ENCODE measurements around the gene P2RX2.

Gene P2RX2

DNA sequence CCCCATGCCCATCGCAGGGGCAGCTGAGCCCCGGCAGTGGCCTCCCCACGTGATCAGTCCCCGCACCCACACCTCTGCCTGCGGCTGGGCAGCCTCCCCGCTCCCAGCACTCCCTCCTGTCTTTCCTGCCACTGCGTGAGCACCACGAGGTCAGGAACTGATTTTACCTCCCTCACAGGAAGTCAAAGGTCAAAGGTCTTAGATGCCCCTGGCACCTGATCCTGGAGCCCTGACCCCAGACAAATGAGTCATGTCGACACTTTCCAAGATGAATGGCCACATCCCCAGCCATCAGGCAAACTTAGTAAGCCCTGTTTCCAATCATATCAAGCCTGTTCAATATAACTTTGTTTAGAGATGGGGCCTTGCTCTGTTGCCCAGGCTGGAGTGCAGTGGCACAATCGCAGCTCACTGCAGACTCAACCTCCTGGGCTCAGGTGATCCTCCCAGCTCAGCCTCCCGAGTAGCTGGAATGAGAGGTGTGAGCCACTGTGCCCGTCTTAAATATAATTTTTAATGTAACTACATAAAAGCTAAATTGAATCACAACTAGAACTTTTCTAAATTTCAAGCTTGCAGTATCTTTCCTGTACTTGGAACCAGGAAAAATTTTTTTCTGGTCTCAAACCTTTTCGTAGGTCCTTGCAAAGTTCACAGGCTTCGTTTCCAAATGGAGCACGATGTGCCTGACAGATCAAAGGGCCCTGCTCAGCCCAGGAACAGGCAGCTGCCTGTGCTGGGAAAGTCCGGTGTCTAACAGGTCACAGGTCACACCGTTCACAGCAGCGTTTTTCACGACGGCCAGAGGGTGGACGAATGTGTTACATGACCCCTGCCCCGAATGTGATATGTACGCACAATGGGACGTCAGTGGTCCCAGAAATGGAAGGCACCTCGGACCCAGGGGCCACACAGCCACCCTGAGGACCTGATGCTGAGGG is 10.1 kb upstream of the P2RX2 start:
- Histone ChIP-seq H3K4me3 (ENCODE audit: insufficient read depth, low read depth, low read length) (no peak overlapping the region), H3K9me3 (ENCODE audit: control insufficient read depth, low read length) (no peaks in the 10 kb centered on the region), H3K27ac (ENCODE audit: insufficient read depth, low read depth, low read length, poor library complexity, severe bottlenecking) (no peak overlapping the region), H3K36me3 (ENCODE audit: control insufficient read depth, insufficient read depth, low read length) (no peaks in the 10 kb centered on the region), H3K4me1 (ENCODE audit: control insufficient read depth, insufficient read depth, low read length) (peaks cover 17% of the 10 kb centered on the region), H3K27me3 (ENCODE audit: control insufficient read depth, insufficient read depth, low read length, poor library complexity, severe bottlenecking) (peaks cover 97% of the 10 kb centered on the region)
- 71 to 74% methylated on average over 25 of the region's 25 CpGs for WGBS, 2 experiments

DNA sequence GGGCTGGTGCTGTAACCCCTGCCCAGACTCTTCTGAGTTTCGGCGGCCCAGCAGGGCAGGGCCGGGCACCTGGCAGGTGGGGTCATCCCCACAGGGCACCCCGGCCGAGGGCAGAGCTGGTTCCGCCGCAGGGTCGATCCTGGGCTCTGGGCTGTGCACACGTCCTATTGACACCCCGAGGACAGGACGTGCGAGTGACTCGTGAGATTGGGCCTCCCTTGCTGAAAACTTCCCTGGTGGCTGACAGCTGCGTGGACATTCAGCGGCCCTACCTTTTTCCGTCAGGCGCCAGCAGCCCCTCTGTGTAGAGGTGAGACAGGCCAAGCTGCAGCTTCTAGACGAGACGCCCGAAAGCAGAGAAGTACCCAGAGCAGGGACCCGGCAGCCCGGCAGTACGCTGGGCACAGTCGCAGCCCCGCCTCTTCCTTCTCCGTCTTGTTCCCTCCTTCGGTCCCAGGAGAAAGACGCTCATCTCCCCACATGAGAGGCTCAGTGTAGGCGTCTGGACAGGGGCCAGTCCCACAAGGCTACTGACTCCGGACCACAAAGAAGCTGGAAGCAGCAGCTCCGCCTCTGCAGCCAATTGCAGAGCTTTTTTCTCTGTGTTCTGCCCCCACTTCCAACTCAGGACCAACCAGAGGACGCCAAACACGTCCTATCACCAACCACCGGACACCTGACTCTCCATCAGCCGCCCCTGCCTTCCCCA is 8.4 kb upstream of the P2RX2 start, which contains the start of gene LRCOL1:
Gene LRCOL1, minus strand, starts transcription at position 532 of the 709 bp plus-strand sequence. CDS start 4,331 bp downstream, outside the sequence.
- H3K9me3 ChIP-seq (ENCODE audit: control insufficient read depth, low read length), result no peaks in the 10 kb centered on the region
- no peak within 1 kb of the TSS for H3K4me3 ChIP-seq (ENCODE audit: insufficient read depth, low read depth, low read length)
- 71 to 72% methylated on average over 35 of the region's 35 CpGs for WGBS, 2 experiments

DNA sequence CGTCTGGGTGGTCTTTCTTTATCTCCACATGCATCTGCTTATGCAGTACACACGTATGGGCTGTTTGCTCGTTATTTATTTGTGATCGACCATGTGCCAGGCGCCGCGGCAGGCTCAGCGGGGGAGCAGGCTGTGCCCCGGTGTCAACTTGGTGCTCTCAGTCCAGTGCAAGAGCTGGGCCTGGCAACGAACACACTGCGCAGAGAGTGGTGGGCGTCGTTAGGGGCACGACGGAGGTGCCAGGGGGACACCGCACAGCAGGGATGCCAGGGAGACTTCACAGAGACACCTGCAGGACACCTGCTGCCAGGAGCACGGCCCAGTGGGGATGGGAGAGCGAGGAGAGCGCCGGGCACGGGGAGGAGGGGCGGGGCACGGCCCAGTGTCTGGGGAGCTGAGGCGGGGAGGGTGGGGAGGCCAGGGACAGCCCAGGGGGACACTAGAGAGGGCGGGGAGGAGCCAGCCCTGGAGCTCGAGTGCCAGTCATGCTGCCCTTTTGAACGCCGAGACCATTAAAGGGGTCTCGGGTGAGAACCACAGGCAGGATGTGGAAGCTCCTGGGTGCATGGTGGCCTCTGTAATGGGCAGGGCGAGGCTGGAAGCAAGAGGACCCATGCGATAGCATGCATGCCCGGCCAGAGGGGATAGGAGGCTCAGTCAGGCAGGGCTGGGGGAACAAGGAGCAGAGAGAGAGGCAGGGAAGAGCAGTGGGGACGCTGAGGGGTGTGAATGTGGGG is 7.5 kb upstream of the P2RX2 start:
- Histone ChIP-seq H3K36me3 (ENCODE audit: control insufficient read depth, insufficient read depth, low read length) (no peaks in the 10 kb centered on the region), H3K27ac (ENCODE audit: insufficient read depth, low read depth, low read length, poor library complexity, severe bottlenecking) (no peak overlapping the region), H3K9me3 (ENCODE audit: control insufficient read depth, low read length) (peaks cover 2% of the 10 kb centered on the region), H3K4me1 (ENCODE audit: control insufficient read depth, insufficient read depth, low read length) (peaks cover 12% of the 10 kb centered on the region), H3K4me3 (ENCODE audit: insufficient read depth, low read depth, low read length) (no peak overlapping the region), H3K27me3 (ENCODE audit: control insufficient read depth, insufficient read depth, low read length, poor library complexity, severe bottlenecking) (peaks cover 99% of the 10 kb centered on the region)
- WGBS, 2 experiments, result 87 to 88% methylated on average over 33 of the region's 33 CpGs

More for the DNA sequence above, 8.4 kb upstream of the P2RX2 start, which contains the start of gene LRCOL1:
- no peaks in the 10 kb centered on the region for H3K36me3 ChIP-seq (ENCODE audit: control insufficient read depth, insufficient read depth, low read length)
- peaks cover 98% of the 10 kb centered on the region for H3K27me3 ChIP-seq (ENCODE audit: control insufficient read depth, insufficient read depth, low read length, poor library complexity, severe bottlenecking)
- H3K4me1 ChIP-seq (ENCODE audit: control insufficient read depth, insufficient read depth, low read length), result peaks cover 12% of the 10 kb centered on the region
- H3K27ac ChIP-seq (ENCODE audit: insufficient read depth, low read depth, low read length, poor library complexity, severe bottlenecking), result no peak within 1 kb of the TSS

DNA sequence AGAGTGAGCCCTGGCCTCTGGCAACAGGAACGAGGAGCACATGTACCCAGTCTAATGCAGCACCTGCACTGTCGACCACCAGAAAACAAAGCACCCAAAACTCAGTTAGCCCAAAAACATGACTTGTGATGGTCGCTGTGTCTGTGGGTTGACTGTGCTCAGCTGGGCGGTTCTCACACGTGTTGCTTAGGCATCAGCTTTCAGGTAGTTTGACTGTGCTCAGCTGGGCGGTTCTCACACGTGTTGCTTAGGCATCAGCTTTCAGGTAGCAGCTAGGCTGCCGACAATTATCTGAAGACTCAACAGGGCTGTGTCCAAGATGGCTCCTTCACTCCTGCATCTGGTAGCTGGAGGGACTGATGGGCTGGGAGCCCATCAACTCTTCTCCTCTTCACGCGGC is 7.0 kb upstream of the P2RX2 start:
- Histone ChIP-seq H3K4me3 (ENCODE audit: insufficient read depth, low read depth, low read length) (no peak overlapping the region), H3K4me1 (ENCODE audit: control insufficient read depth, insufficient read depth, low read length) (peaks cover 12% of the 10 kb centered on the region), H3K36me3 (ENCODE audit: control insufficient read depth, insufficient read depth, low read length) (no peaks in the 10 kb centered on the region), H3K27me3 (ENCODE audit: control insufficient read depth, insufficient read depth, low read length, poor library complexity, severe bottlenecking) (peaks cover 99% of the 10 kb centered on the region), H3K27ac (ENCODE audit: insufficient read depth, low read depth, low read length, poor library complexity, severe bottlenecking) (no peak overlapping the region), H3K9me3 (ENCODE audit: control insufficient read depth, low read length) (peaks cover 3% of the 10 kb centered on the region)
- WGBS, 2 experiments, result 83 to 85% methylated on average over 10 of the region's 10 CpGs

DNA sequence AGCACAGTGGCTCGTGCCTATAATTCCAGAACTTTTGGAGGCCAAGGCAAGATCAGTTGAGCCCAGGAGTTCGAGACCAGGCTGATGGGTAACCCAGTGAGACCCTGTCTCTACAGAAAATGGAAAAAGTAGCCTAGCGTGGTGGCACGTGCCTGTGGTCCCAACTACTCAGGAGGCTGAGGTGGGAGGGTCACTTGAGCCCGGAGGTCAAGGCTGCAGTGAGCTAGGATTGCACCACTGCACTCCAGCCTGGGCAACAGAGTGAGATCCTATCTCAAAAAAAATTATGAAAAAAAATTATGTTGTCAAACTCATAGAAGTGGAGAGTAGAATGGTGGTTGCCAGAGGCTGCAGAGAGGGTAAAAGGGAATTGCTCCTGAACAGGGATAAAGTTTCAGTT is 4.5 kb upstream of the P2RX2 start:
- H3K27ac ChIP-seq (ENCODE audit: insufficient read depth, low read depth, low read length, poor library complexity, severe bottlenecking), result no peak overlapping the region
- peaks cover 100% of the 10 kb centered on the region for H3K27me3 ChIP-seq (ENCODE audit: control insufficient read depth, insufficient read depth, low read length, poor library complexity, severe bottlenecking)
- 79 to 84% methylated on average over 5 of the region's 5 CpGs for WGBS, 2 experiments
- H3K4me1 ChIP-seq (ENCODE audit: control insufficient read depth, insufficient read depth, low read length), result peaks cover 2% of the 10 kb centered on the region
- no peaks in the 10 kb centered on the region for H3K36me3 ChIP-seq (ENCODE audit: control insufficient read depth, insufficient read depth, low read length)
- H3K9me3 ChIP-seq (ENCODE audit: control insufficient read depth, low read length), result peaks cover 3% of the 10 kb centered on the region
- H3K4me3 ChIP-seq (ENCODE audit: insufficient read depth, low read depth, low read length), result no peak overlapping the region

DNA sequence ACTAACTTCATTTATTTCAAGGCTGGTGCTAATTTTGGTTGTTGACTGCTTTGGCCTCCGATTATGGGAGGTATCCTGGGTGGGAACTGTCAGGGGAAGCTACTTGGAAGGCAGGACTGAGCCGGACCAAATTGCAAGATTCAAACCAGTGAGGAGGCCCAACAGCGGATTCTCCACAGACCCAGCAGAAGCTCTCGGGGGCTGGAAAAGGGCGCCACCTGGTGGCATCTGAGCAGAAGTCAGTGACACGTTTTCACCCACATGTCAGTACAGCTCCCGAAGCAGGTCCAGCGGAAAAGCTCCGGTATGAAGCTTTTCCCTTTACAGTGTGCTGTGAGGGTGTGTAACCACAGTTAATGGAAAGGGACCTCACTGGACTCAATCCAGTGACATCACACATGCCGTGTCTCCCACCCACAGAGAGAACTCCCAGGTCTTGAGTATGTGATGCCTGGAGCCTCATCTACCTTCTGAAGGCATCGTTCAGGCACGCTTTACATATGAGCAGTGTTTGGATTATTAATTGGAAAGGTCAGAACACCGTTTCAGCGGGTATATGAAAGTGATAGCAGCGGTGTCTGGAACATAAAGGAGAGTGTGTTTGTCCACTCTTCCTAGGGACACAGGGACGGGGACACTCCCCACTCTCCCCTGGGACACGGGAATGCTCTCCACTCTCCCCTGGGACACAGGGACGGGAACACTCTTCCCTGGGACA is 3.6 kb upstream of the P2RX2 start:
- Histone ChIP-seq H3K36me3 (ENCODE audit: control insufficient read depth, insufficient read depth, low read length) (no peaks in the 10 kb centered on the region), H3K27me3 (ENCODE audit: control insufficient read depth, insufficient read depth, low read length, poor library complexity, severe bottlenecking) (peaks cover 100% of the 10 kb centered on the region), H3K9me3 (ENCODE audit: control insufficient read depth, low read length) (peaks cover 3% of the 10 kb centered on the region), H3K4me3 (ENCODE audit: insufficient read depth, low read depth, low read length) (no peak overlapping the region), H3K4me1 (ENCODE audit: control insufficient read depth, insufficient read depth, low read length) (no peaks in the 10 kb centered on the region), H3K27ac (ENCODE audit: insufficient read depth, low read depth, low read length, poor library complexity, severe bottlenecking) (no peak overlapping the region)
- 33% methylated on average over 18 of the region's 18 CpGs for WGBS, 2 experiments

DNA sequence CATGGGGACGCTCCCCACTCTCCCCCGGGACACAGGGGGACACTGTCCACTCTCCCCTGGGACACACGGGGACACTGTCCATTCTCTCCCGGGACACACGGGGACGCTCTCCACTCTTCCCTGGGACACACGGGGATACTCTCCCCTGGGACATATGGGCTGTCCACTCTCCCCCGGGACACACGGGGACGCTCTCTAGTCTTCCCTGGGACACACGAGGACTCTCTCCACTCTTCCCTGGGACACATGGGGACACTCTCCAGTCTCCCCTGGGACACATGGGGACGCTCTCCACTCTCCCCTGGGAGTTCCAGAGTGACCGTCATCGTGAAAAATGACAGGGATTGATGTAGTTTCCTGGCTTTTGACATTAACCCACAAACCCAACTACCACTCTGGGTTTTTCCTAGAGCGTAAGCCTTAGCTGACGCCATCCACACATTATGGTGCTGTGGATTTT is 3.0 kb upstream of the P2RX2 start:
- H3K4me1 ChIP-seq (ENCODE audit: control insufficient read depth, insufficient read depth, low read length), result no peaks in the 10 kb centered on the region
- H3K9me3 ChIP-seq (ENCODE audit: control insufficient read depth, low read length), result peaks cover 3% of the 10 kb centered on the region
- H3K36me3 ChIP-seq (ENCODE audit: control insufficient read depth, insufficient read depth, low read length), result no peaks in the 10 kb centered on the region
- peaks cover 100% of the 10 kb centered on the region for H3K27me3 ChIP-seq (ENCODE audit: control insufficient read depth, insufficient read depth, low read length, poor library complexity, severe bottlenecking)
- no peak overlapping the region for H3K27ac ChIP-seq (ENCODE audit: insufficient read depth, low read depth, low read length, poor library complexity, severe bottlenecking)
- H3K4me3 ChIP-seq (ENCODE audit: insufficient read depth, low read depth, low read length), result no peak overlapping the region
- 72 to 74% methylated on average over 16 of the region's 16 CpGs for WGBS, 2 experiments

DNA sequence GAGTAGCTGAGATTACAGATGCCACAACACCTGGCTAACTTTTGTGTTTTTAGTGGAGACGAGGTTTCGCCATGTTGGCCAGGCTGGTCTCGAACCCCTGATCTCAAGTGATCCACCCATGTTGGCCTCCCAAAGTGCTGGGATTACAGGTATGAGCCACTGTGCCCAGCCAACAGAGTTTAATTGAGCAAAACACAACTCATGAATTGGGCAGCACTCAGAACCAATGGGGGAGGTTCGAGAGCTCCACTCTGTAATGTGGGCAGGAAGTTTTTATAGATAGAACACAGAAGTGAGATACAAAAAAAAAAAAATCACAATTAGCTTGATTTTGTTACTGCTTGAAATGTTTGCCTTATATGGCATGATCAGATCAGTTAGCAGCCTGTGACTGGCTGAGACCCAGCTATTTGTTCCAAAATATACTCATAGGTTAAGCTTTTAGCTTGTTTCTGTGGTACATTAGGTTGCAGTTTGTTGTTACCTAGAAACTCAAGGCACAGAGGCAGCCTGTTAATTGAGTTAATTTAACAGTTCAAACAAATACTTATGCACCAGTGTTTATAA is 1.4 kb upstream of the P2RX2 start:
- Histone ChIP-seq H3K4me1 (ENCODE audit: control insufficient read depth, insufficient read depth, low read length) (no peaks in the 10 kb centered on the region), H3K4me3 (ENCODE audit: insufficient read depth, low read depth, low read length) (no peak overlapping the region), H3K27ac (ENCODE audit: insufficient read depth, low read depth, low read length, poor library complexity, severe bottlenecking) (no peak overlapping the region), H3K36me3 (ENCODE audit: control insufficient read depth, insufficient read depth, low read length) (no peaks in the 10 kb centered on the region), H3K27me3 (ENCODE audit: control insufficient read depth, insufficient read depth, low read length, poor library complexity, severe bottlenecking) (peaks cover 89% of the 10 kb centered on the region), H3K9me3 (ENCODE audit: control insufficient read depth, low read length) (peaks cover 3% of the 10 kb centered on the region)
- 87 to 88% methylated on average over 4 of the region's 4 CpGs for WGBS, 2 experiments
